ENCODE measurements around the gene TTLL10.

TTLL10 gene

GRCh38 chr1:1206966-1207531, 33.4 kb downstream of the TTLL10 start:
- DNase-seq, result no peak

DNA sequence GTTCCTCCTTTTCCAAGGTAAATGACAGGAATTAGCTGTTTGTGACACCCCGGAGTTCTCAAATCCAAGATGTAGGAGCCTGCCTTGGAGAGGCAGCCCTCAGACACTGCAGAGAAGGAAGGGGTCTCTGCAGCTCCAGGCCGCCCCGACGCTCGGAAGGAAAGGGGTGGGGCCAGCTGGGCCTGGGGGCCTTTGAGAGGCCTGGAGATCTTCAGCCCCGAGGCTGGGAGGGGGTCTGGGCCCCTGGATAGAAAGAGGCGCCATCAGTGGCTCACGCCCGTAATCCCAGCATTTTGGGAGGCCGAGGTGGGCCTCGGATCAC, 33.9 kb downstream of the TTLL10 start:
- DNase-seq, result no peak

DNA sequence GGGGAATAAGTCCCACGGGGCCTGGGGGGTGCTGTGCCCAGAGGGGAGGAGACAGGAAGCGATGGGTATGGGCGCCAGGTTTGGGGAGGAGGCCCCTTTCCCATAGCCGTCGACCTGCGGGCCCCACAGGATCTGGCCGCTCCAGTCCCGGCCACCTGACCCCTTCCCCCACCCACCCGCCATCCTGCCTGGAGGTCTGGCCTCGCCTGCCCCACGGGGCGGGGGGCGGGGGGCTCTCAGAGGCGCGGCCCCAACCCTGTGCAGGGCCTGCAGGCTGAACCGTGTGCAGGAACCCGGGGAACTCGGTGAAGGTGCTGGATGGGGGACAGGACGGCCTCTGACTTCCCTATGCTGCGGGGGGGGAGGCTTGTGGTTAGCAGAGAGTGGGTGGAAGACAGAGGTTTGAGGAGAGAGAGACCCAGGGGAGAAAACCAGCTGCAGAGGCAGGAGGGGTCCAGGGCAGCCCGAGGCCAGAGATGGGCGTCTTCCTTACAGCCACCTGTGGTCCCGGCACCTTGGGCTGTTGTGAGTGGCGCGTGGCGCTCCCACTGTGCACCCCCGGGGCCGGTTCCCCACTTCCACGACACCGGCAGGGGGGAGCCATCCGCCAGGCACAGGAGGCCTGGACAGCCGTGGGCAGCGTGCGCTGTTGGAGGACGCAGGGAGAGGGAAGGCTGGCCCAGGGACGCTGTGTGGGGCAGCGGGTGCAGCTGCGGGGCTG, 35.2 kb downstream of the TTLL10 start:
- no peak for DNase-seq

- no peak for DNase-seq
These were observed 37.3 kb downstream of the TTLL10 start for GRCh38 chr1:1210726-1211540.

DNA sequence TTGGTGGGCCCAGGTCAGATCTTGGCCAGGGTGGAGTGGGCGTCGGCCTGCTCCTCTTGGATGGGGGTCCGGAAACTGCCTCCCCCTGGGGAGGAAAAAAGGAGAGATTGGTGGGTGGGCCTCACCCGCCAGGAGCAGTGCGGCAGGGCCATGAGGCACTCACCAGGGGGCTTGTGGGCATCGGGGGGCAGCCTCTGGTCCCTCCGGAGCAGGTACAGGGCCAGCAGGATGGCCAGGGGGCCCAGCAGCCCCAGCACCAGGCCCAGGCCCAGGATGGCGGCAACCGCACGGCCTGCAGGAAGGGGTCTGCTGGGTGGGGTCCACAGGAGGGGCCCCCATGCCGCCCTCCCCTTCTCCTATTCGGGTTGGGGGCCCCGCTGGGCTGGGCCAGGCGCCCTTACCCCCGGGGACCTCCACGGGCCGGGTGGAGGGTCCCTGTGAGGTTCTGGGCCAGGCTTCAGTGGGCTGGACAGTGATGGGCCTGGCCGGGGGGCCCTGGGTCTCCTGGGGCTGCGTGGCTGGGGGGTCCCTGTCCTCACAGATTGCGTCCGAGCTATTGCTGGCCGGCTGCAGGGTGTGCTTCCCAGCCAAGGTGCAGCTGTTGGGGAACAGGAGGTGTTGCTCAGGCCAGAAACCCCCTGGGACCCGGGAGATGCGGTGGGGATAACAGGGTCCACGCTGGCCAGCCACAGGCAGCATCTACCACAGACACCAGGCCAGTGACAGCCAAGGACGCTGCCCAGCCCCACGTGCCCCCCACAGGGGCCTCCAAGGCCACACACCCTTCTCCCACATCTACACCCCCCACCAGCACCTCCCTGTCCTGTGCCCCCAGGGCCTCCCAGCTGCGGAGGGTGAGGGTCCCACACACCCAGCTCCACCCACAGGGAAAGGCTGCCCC, 38.1 kb downstream of the TTLL10 start:
- no peak for DNase-seq

- no peak for DNase-seq
These were observed 39.2 kb downstream of the TTLL10 start for GRCh38 chr1:1212780-1213344.

DNA sequence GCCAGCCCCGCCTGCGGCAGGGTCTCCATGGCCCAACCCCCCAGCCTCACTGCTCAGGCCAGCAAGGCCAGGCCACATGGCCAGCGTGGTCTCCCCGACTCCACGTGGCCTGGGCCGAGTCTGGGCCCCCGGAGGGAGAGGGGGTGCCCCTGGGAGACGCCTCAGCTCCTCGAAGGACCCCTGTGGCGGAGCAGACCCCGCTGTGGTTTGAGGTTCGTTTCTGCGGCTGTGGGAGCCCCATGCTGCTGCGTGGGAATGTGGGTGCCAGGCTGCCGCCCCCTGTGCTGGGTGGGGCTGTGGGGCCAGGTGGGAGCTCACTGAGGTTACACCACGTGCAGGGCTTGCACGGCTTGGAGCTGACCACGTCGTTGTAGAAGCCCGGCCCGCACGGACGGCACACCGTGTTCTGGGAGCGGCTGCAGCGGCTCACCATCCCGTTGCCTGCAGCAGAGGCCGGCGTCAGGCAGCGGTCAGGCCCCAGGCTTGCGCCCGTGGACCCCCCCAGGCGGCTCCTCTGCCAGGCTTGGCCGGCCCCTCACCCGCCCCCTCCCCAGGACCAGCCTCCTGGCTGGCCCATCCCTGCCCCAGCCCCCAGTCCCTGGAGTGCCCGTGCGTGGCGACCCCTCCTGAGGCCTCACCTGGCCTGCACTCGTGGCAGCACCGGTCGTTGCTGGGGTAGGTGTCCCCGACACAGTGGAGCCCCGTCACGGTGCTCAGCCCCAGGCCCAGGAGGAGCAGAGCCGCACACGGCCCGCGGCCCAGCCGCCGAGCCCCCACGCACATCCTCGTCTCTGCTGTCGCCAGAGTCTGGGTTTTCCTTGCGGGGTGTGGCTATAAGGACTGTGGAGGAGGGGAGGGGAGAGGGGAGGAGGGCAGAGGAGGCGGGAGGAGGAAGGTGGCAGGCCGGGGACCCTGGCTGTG, 39.9 kb downstream of the TTLL10 start, which contains the start of gene TNFRSF4:
TNFRSF4 (minus strand) TSS at position 809 of the 921 bp plus-strand sequence; CDS start at position 783, 26 bp downstream.
- no peak for DNase-seq

DNA sequence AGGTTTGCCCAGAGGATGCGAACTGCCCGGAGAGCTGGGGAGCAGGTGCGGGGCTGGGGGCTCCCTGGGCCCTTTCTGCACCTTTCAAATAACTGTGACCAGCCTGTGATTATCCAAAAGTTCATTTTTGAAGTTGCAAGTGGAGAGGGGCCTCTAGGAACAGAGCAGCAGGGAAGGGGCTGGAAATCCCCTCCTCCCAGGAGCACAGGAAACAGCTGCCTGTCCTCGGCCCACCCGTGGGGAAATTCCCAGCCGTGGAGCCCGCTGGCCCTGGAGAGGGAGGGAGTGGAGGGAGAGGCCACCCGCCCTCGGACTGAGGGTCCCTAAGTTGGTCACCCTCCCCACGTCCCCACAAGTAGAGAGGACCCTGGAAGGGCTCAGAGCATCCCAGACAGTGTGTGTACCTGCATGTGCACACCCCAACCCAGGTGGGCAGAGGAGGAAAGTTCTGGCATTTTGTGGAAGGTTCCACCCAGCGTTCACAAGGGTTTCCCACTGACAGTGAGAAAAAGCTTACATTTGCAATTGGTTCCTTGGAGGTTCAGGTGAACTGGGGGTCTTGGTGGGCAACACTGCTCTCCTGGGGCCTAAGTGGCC, 41.5 kb downstream of the TTLL10 start:
- DNase-seq, result no peak

DNA sequence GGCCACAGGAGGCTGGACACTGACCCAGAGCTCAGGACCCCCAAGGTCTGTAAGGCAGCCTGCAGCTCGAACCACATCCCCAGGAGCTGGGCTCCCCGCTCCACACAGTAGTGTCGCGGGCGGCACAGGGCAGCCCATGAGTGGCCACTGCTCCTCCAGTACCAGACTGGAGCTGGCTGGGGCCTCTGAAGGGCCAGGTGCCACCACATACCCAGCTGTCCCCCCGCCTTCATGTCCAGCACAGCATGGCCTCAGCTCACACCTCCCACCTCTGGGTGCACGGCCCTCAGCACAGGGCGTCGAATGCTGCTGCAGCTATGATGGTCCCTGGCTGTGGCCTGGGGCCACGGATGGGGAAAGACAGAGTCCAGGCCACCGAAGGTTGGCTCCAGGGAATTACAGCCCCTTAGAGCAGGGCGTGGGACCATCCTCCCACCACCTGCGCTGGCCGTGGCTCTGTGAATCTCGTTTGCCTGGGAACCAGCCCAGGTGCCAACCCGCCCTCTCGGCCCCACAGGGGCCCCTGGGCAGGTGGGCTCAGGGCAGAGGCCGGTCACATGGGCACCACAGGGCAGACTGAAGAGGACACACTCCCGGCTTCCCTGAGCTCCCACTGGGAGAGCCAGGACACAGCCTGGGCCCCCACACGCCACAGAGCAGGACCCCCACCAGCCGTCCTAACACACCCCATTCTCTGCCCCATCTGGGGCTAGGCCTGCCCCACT, 42.4 kb downstream of the TTLL10 start:
- no peak for DNase-seq

- DNase-seq, result no peak
These were observed 43.3 kb downstream of the TTLL10 start for GRCh38 chr1:1216770-1217620.

- DNase-seq, result no peak
These were observed 44.2 kb downstream of the TTLL10 start for GRCh38 chr1:1217621-1218523.

GRCh38 chr1:1218524-1219200, 45.0 kb downstream of the TTLL10 start:
- DNase-seq, result no peak

GRCh38 chr1:1219341-1219740, 45.7 kb downstream of the TTLL10 start:
- no peak for DNase-seq

DNA sequence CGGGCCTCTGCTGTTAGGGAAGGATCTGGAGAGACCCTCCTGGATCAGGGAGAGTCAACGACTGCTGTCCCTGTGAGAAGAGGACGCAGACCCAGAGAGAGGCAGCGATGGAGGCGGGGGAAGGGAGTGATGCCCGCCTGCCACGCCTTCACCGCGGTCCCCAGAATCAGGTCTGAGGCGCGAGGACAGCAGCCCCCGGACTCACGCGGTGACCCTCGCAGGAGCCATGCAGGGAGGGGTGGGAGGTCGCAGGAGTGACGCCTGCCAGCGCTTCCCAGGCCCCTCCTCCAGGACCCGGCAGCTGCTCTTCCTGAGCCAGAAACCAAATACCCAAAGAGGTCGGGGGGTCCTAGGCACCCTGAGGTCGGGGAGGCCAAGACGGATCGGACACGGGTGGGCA, 46.5 kb downstream of the TTLL10 start:
- no peak for DNase-seq

- DNase-seq, result no peak
These were observed 48.4 kb downstream of the TTLL10 start for GRCh38 chr1:1221887-1222574.

DNA sequence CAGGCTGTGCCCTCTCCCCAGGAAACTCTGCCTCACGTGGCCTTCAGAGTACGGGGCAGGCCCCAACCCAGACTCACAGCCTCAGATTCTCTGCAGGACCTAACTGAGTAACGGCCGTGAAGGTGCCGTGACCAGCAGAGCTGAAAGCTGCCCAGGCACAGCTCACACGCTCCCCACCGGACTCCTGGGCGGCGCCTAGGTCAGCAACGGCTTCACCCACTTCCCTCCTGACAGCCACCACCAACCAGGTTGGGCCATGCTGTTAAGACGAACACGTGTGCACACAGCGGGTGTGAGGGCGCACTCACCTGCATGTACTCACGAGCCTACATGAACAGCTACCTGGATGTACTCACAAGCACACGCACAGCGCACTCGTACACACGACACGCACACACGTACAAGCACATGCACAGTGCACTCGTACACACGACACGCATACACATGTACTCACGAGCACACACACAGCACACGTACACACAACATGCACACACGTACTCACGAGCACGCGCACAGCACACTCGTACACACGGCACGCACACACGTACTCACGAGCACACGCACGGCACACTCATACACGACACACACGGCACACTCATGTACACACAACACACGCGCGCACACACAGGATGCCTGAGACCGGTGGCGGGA, 49.0 kb downstream of the TTLL10 start:
- DNase-seq, result no peak

GRCh38 chr1:1223321-1223720, 49.6 kb downstream of the TTLL10 start:
- DNase-seq, result no peak

All from SHP77 treated with DMSO at 0.1 percent for 48 hours (cell line).